ENCODE data around the gene ZCCHC2. TPM values are rescaled to one million over a fixed set of nuclear protein-coding genes. Genes with fewer than 3 reads are reported as not detected.

ZCCHC2 gene
- total RNA-seq, 4 donors from 2014 or later: 20.1 to 28.5 (median 24.9) TPM

GRCh38 chr18:62578980-62579511 is 56.2 kb downstream of the ZCCHC2 start:
- Histone ChIP-seq H3K27ac (peak overlapping the region; percentile 48 to 58 (median 50)), H3K9me3 (no peaks in the 10 kb centered on the region), H3K4me1 (peaks cover 4 to 10% of the 10 kb centered on the region in 2 donors), H3K36me3 (peaks cover 17 to 23% of the 10 kb centered on the region in 2 donors), H3K27me3 (no peaks in the 10 kb centered on the region), H3K4me3 (replicated peaks in 1 of 3) (no peak overlapping the region)
- DNase-seq: peak; percentile 59 to 69
- TF ChIP-seq, protein P1, sequence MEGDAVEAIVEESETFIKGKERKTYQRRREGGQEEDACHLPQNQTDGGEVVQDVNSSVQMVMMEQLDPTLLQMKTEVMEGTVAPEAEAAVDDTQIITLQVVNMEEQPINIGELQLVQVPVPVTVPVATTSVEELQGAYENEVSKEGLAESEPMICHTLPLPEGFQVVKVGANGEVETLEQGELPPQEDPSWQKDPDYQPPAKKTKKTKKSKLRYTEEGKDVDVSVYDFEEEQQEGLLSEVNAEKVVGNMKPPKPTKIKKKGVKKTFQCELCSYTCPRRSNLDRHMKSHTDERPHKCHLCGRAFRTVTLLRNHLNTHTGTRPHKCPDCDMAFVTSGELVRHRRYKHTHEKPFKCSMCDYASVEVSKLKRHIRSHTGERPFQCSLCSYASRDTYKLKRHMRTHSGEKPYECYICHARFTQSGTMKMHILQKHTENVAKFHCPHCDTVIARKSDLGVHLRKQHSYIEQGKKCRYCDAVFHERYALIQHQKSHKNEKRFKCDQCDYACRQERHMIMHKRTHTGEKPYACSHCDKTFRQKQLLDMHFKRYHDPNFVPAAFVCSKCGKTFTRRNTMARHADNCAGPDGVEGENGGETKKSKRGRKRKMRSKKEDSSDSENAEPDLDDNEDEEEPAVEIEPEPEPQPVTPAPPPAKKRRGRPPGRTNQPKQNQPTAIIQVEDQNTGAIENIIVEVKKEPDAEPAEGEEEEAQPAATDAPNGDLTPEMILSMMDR (IDR thresholded peaks at IDR 0.05): no peak
- TF ChIP-seq POLR2A (IDR thresholded peaks at IDR 0.05): no peak
- 40 to 51% methylated on average over 13 of the region's 13 CpGs for whole genome bisulfite sequencing, 2 donors
- intact Hi-C loops (cut with DNase I): no loop called here

GRCh38 chr18:62583376-62583775 is 60.6 kb downstream of the ZCCHC2 start:
- TF ChIP-seq POLR2A (IDR thresholded peaks at IDR 0.05): no peak
- TF ChIP-seq, protein P1 (IDR thresholded peaks at IDR 0.05): no peak
- Histone ChIP-seq H3K4me3 (replicated peaks in 1 of 3) (no peak overlapping the region), H3K9me3 (no peaks in the 10 kb centered on the region), H3K36me3 (no peaks in the 10 kb centered on the region), H3K27me3 (no peaks in the 10 kb centered on the region), H3K4me1 (peaks cover 6 to 23% of the 10 kb centered on the region in 2 donors), H3K27ac (no peak overlapping the region)
- WGBS, 2 donors: 86 to 96% methylated on average over 2 of the region's 2 CpGs
- DNase-seq: no peak
- intact Hi-C loops (cut with DNase I): no loop called here

DNA sequence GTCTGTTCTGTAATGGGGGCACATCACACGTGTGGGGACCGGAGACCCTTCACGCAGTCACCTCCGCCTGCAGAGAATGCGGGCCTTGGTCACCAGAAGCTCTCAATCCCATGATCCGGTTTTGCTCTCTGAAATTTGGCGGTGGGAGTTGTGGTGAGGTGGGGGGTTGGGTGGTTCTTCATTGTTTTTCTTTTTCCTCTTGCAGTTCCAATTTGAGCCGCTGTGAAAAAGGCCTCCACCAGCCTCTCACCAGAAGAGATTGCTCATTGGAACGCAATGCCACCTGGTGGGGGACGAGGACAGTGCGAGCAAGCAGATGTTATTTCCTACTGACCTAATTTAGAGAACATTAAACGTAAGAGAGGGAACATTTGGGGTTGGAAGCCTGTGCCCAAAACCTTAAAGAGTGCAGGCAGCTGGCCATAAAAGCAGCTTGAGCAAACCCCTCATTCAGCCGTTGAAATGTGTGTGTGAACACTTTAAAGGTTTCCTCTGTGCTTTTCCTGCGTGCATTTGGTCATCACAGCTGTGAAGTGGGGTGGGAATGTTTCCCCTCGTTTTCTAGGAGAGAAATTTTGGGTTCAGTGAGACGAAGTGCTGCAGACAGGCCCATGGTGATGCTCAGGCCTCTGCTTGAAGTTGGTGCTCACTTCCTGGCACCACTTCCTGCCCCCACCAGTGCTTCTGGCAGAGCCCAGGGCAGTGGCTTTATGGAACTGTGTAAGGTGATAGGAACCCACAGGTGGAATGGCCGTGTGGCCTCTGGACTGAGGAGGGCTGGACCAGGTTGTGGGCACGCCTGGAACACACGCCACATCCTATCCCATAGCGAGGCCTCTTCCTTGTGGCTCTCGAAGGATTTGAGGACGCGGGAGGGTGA is 61.7 kb downstream of the ZCCHC2 start:
- H3K4me1 ChIP-seq: peaks cover 4 to 16% of the 10 kb centered on the region in 2 donors
- WGBS, 2 donors: 35 to 39% methylated on average over 23 of the region's 23 CpGs
- intact Hi-C loops (cut with DNase I): loop anchor here (5.0 kb wide), 1 partner anchor 157 kb away; no protein-coding TSS in a partner anchor
- H3K27me3 ChIP-seq: no peaks in the 10 kb centered on the region
- peak overlapping the region in 1 of 3 donors; percentile 5 for H3K27ac ChIP-seq
- DNase-seq: peak; percentile 85 to 90
- H3K9me3 ChIP-seq: no peaks in the 10 kb centered on the region
- H3K4me3 ChIP-seq (replicated peaks in 1 of 3): no peak overlapping the region
- no peaks in the 10 kb centered on the region for H3K36me3 ChIP-seq
- TF ChIP-seq, protein P1 (IDR thresholded peaks at IDR 0.05): peak; percentile 92 to 100 (median 98)
- TF ChIP-seq POLR2A (IDR thresholded peaks at IDR 0.05): no peak

- intact Hi-C loops (cut with DNase I): loop anchor here (2.0 to 5.0 kb wide), 2 partner anchors 158 to 397 kb away; no protein-coding TSS in a partner anchor
- 67 to 79% methylated on average over 16 of the region's 16 CpGs for WGBS, 2 donors
- H3K4me3 ChIP-seq (replicated peaks in 1 of 3): no peak overlapping the region
- no peak overlapping the region for H3K27ac ChIP-seq
- no peaks in the 10 kb centered on the region for H3K9me3 ChIP-seq
- H3K27me3 ChIP-seq: no peaks in the 10 kb centered on the region
- DNase-seq: no peak
- peaks cover 3 to 16% of the 10 kb centered on the region in 2 donors for H3K4me1 ChIP-seq
- H3K36me3 ChIP-seq: no peaks in the 10 kb centered on the region
- TF ChIP-seq, protein P1 (IDR thresholded peaks at IDR 0.05): no peak
- TF ChIP-seq POLR2A (IDR thresholded peaks at IDR 0.05): no peak
Measured at GRCh38 chr18:62585274-62586150, 62.7 kb downstream of the ZCCHC2 start.
